Gastroesophageal sphincter (tissue), 4 donors: ENCODE data around the gene RBBP9. TPM values are rescaled to one million over a fixed set of nuclear protein-coding genes. Genes with fewer than 3 reads are reported as not detected.

Source experiments
- ATAC-seq: fragments of 150-250 bp; one replicate; pipeline ENCODE4 v1.9.1; 2016; ENCODE audit warnings: mild to moderate bottlenecking, moderate library complexity
- H3K27ac ChIP-seq, 4 donors: fragments of 200-600 bp; sonication (generic) in 3 of 4; 1 replicate in 3 of 4; 2 replicates in 1 of 4; pipeline ENCODE4 v1.5.1; 2016 to 2019
- H3K27me3 ChIP-seq: fragments of 200-600 bp; sonication (generic); one replicate; pipeline ENCODE4 v1.5.1; 2019
- H3K36me3 ChIP-seq, 2 donors: fragments of 200-600 bp; sonication (generic); one replicate each; pipeline ENCODE4 v1.5.1; 2019; ENCODE audit warnings: control low read depth in 1 of 2
- H3K4me1 ChIP-seq, 3 donors: fragments of 200-600 bp; sonication (generic); 1 replicate in 2 of 3; 2 replicates in 1 of 3; pipeline ENCODE4 v1.5.1; 2016 to 2019; ENCODE audit warnings: control low read depth in 2 of 3
- H3K4me3 ChIP-seq, 2 donors: fragments of 200-600 bp; sonication (generic); one replicate each; pipeline ENCODE4 v1.5.1; 2019; ENCODE audit warnings: mild to moderate bottlenecking in 1 of 2, moderate library complexity in 1 of 2
- H3K9me3 ChIP-seq, 3 donors: fragments of 200-600 bp; sonication (generic); one replicate each; pipeline ENCODE4 v1.5.1; 2017 to 2019; ENCODE audit warnings: control low read depth in 2 of 3
- CTCF ChIP-seq, 4 experiments: fragments of 200-600 bp in 2 of 4; fragments of 450-650 bp in 2 of 4; sonication (generic) in 1 of 4; IDR thresholded peaks; one replicate each; pipeline ENCODE4 v1.5.1; 2017 to 2019; ENCODE audit warnings: antibody characterized with exemption in 4 of 4, mild to moderate bottlenecking in 2 of 4, moderate library complexity in 2 of 4
- EP300 ChIP-seq: sonication (generic); formaldehyde crosslinking; IDR thresholded peaks from one replicate; pipeline ENCODE4 v1.6.1; 2017; ENCODE audit warnings: antibody characterized with exemption, mild to moderate bottlenecking
- POLR2A ChIP-seq, 2 donors: fragments of 450-650 bp; IDR thresholded peaks; one replicate each; pipeline ENCODE4 v1.6.1; 2017; ENCODE audit warnings: antibody characterized with exemption in 2 of 2, mild to moderate bottlenecking in 2 of 2, moderate library complexity in 1 of 2
- POLR2AphosphoS5 ChIP-seq: sonication (generic); formaldehyde crosslinking; IDR thresholded peaks from one replicate; pipeline ENCODE4 v1.6.1; 2017; ENCODE audit warnings: antibody characterized with exemption
- WGBS, 2 donors: methylation state at CpG; one replicate each; pipeline ENCODE4 v1.1.5; 2018; ENCODE audit warnings: low coverage in 1 of 2; 5-methylcytosine and 5-hydroxymethylcytosine counted together
- total RNA-seq, 4 donors: library from RNA; depleted of rRNA; stranded (reverse); fragments of >200 nt; gene quantifications; one replicate each; pipeline ENCODE4 v1.1.0, GENCODE V29; 2016

RBBP9 gene
- 10 to 100 TPM; 14.9 to 27.0 (median 21.2) TPM for total RNA-seq

GRCh38 chr20:18496740-18497592 lies at the start of gene RBBP9:
RBBP9 (minus strand) TSS chr20:18497225; CDS start chr20:18497167, 58 bp downstream.
- peaks cover 0 to 18% (median 6%) of the 10 kb centered on the region in 3 donors for H3K4me1 ChIP-seq
- H3K4me3 ChIP-seq = peak within 1 kb of the TSS; percentile 53 to 59
- peak; percentile 99 for ATAC-seq
- H3K9me3 ChIP-seq = no peaks in the 10 kb centered on the region
- no peaks in the 10 kb centered on the region for H3K27me3 ChIP-seq
- H3K36me3 ChIP-seq = peaks cover 0 to 18% of the 10 kb centered on the region in 2 donors
- peak within 1 kb of the TSS; percentile 52 to 79 (median 68) for H3K27ac ChIP-seq
- TF ChIP-seq CTCF (IDR thresholded peaks at IDR 0.05) = peak in 1 of 4 experiments; percentile 6
- peak; percentile 39 for TF ChIP-seq POLR2AphosphoS5
- no peak for TF ChIP-seq EP300
- no peak for TF ChIP-seq POLR2A (IDR thresholded peaks at IDR 0.05)
- WGBS, 2 donors = 0 to 6% methylated on average over 5 to 8 of the region's 31 CpGs

- Histone ChIP-seq H3K4me1 (no peaks in the 10 kb centered on the region), H3K36me3 (peaks cover 0 to 98% of the 10 kb centered on the region in 2 donors), H3K27ac (no peak overlapping the region), H3K4me3 (no peak overlapping the region), H3K27me3 (no peaks in the 10 kb centered on the region), H3K9me3 (no peaks in the 10 kb centered on the region)
- no peak for ATAC-seq
- TF ChIP-seq POLR2AphosphoS5 (no peak), POLR2A (IDR thresholded peaks at IDR 0.05) (no peak), EP300 (no peak), CTCF (IDR thresholded peaks at IDR 0.05) (no peak)
- WGBS, 2 donors = 100% methylated on average over 1 of the region's 1 CpG
Observed at GRCh38 chr20:18545566-18545965, 48.5 kb upstream of the RBBP9 start.

- no peaks in the 10 kb centered on the region for H3K4me1 ChIP-seq
- no peak overlapping the region for H3K4me3 ChIP-seq
- WGBS, 2 donors = 50 to 100% methylated on average over 1 to 2 of the region's 7 CpGs
- H3K9me3 ChIP-seq = no peaks in the 10 kb centered on the region
- H3K36me3 ChIP-seq = peaks cover 0 to 94% of the 10 kb centered on the region in 2 donors
- no peaks in the 10 kb centered on the region for H3K27me3 ChIP-seq
- TF ChIP-seq POLR2A (IDR thresholded peaks at IDR 0.05) = no peak
- TF ChIP-seq EP300 = no peak
- no peak for TF ChIP-seq CTCF (IDR thresholded peaks at IDR 0.05)
- TF ChIP-seq POLR2AphosphoS5 = no peak
- no peak overlapping the region for H3K27ac ChIP-seq
- no peak for ATAC-seq
Observed at GRCh38 chr20:18543932-18544331, 46.9 kb upstream of the RBBP9 start.

- Histone ChIP-seq H3K9me3 (no peaks in the 10 kb centered on the region), H3K27me3 (no peaks in the 10 kb centered on the region), H3K36me3 (peaks cover 0 to 91% of the 10 kb centered on the region in 2 donors), H3K4me1 (no peaks in the 10 kb centered on the region), H3K27ac (no peak overlapping the region), H3K4me3 (no peak overlapping the region)
- TF ChIP-seq EP300 (no peak), POLR2AphosphoS5 (no peak), CTCF (IDR thresholded peaks at IDR 0.05) (no peak), POLR2A (IDR thresholded peaks at IDR 0.05) (no peak)
- WGBS, 2 donors = 81 to 95% methylated on average over 3 to 4 of the region's 4 CpGs
- ATAC-seq = no peak
Observed at GRCh38 chr20:18543216-18543615, 46.2 kb upstream of the RBBP9 start.

GRCh38 chr20:18541741-18542140 lies 44.7 kb upstream of the RBBP9 start:
- no peak overlapping the region for H3K4me3 ChIP-seq
- H3K27me3 ChIP-seq = no peaks in the 10 kb centered on the region
- no peak overlapping the region for H3K27ac ChIP-seq
- H3K36me3 ChIP-seq = peaks cover 0 to 89% of the 10 kb centered on the region in 2 donors
- no peaks in the 10 kb centered on the region for H3K4me1 ChIP-seq
- no peaks in the 10 kb centered on the region for H3K9me3 ChIP-seq
- WGBS, 2 donors = 90 to 91% methylated on average over 5 of the region's 5 CpGs
- TF ChIP-seq POLR2AphosphoS5 (no peak), EP300 (no peak), CTCF (IDR thresholded peaks at IDR 0.05) (no peak), POLR2A (IDR thresholded peaks at IDR 0.05) (no peak)
- no peak for ATAC-seq
